Measurements from ENCODE around the gene NRDE2.

GRCh38 chr14:90272523-90272922 lies 59.2 kb downstream of the NRDE2 start:
- TF ChIP-seq POLR2A (IDR thresholded peaks at IDR 0.05) (no peak), EP300 (IDR thresholded peaks at IDR 0.05) (no peak), POLR2AphosphoS5 (IDR thresholded peaks at IDR 0.05) (no peak)
- TF ChIP-seq, protein P1, sequence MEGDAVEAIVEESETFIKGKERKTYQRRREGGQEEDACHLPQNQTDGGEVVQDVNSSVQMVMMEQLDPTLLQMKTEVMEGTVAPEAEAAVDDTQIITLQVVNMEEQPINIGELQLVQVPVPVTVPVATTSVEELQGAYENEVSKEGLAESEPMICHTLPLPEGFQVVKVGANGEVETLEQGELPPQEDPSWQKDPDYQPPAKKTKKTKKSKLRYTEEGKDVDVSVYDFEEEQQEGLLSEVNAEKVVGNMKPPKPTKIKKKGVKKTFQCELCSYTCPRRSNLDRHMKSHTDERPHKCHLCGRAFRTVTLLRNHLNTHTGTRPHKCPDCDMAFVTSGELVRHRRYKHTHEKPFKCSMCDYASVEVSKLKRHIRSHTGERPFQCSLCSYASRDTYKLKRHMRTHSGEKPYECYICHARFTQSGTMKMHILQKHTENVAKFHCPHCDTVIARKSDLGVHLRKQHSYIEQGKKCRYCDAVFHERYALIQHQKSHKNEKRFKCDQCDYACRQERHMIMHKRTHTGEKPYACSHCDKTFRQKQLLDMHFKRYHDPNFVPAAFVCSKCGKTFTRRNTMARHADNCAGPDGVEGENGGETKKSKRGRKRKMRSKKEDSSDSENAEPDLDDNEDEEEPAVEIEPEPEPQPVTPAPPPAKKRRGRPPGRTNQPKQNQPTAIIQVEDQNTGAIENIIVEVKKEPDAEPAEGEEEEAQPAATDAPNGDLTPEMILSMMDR (IDR thresholded peaks at IDR 0.05) = no peak

Data from gastroesophageal sphincter (tissue), 3 donors.